ENCODE data around the gene MALRD1. TPM values are rescaled to one million over a fixed set of nuclear protein-coding genes. Genes with fewer than 3 reads are reported as not detected.

MALRD1 gene
- total RNA-seq, 4 donors from 2014 or later: 1.0 to 4.1 (median 2.6) TPM; not detected in 1

DNA sequence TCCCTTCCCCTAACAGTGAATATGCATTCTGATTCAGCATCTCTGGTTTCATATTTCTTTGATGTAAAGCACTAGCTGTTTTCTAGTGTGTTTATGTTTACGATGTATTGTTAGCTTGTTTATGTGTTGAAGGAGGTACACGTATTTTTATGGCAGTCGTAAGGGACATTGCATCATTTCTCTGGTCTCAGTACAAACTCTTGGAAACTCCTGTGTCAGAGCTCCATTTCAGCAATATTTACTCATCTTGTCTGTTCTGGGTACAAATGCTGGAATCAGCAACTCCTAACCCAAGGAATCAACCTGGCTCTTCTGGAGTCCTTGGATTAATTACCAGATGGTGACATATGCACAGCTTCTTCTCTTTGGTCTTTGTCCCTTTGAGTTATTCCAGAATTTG lies 497.6 kb downstream of the MALRD1 start:
- TF ChIP-seq, protein P1, sequence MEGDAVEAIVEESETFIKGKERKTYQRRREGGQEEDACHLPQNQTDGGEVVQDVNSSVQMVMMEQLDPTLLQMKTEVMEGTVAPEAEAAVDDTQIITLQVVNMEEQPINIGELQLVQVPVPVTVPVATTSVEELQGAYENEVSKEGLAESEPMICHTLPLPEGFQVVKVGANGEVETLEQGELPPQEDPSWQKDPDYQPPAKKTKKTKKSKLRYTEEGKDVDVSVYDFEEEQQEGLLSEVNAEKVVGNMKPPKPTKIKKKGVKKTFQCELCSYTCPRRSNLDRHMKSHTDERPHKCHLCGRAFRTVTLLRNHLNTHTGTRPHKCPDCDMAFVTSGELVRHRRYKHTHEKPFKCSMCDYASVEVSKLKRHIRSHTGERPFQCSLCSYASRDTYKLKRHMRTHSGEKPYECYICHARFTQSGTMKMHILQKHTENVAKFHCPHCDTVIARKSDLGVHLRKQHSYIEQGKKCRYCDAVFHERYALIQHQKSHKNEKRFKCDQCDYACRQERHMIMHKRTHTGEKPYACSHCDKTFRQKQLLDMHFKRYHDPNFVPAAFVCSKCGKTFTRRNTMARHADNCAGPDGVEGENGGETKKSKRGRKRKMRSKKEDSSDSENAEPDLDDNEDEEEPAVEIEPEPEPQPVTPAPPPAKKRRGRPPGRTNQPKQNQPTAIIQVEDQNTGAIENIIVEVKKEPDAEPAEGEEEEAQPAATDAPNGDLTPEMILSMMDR (IDR thresholded peaks at IDR 0.05; ENCODE audit: low read depth): no peak

DNA sequence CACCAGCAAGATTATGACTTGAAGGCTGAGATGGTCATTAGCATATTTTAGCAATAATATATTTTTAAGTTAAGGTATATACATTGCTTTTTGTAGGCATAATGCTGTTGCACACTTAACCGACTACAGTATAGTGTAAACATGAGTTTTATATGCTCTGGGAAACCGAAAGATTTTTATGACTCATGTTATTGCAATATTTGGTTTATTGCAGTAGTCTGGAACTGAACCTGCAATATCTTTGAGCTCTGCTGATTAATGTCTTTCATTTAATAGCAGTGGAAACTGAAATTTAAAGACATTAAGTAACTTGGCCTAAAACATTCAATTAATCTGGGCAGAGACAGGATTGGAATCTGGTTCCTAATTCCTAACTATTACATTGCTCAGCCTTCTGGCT lies 500.9 kb downstream of the MALRD1 start:
- TF ChIP-seq, protein P1 (IDR thresholded peaks at IDR 0.05; ENCODE audit: low read depth): no peak

DNA sequence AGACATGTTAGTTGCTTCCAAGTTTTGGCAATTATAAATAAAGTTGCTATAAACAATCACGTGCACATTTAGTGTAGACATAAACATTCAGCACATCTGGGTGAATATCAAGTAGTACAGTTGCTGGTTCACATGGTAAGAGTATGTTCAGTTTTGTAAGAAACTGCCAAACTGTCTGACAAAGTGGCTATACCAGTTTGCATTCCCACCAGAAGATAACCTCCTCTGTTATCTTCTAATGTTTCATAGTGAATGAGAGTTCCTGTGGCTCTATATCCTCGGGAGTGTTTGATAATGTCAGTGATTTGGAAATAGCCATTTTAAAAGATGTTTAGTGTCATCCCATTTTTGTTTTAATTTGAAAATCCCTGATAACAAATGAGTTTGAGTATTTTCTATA lies 508.1 kb downstream of the MALRD1 start:
- TF ChIP-seq, protein P1 (IDR thresholded peaks at IDR 0.05; ENCODE audit: low read depth): no peak

DNA sequence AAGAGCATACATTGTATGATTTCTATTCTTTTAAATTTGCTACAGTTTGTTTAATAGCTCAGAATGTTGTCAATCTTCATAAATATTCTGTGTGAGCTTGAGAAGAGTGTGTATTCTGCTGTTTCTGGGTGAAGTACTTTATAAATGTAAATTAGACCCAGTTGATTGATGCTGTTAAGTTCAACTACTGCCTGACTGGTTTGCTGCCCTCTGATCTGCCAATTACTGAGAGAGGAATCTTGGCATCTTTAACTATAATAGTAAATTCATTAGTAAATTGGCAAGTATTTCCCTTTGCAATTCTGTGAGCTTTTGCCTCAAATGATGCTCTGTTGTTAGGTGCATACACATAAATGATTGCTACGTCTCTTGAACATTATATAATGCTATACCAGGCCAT lies 512.6 kb downstream of the MALRD1 start:
- TF ChIP-seq, protein P1 (IDR thresholded peaks at IDR 0.05; ENCODE audit: low read depth): no peak

- TF ChIP-seq, protein P1 (IDR thresholded peaks at IDR 0.05; ENCODE audit: low read depth): no peak
Observed at GRCh38 chr10:19563388-19564141, 515.0 kb downstream of the MALRD1 start.

- TF ChIP-seq, protein P1 (IDR thresholded peaks at IDR 0.05; ENCODE audit: low read depth): no peak
Observed at GRCh38 chr10:19570120-19570519, 521.5 kb downstream of the MALRD1 start.

GRCh38 chr10:19570991-19571390 lies 522.4 kb downstream of the MALRD1 start:
- TF ChIP-seq, protein P1 (IDR thresholded peaks at IDR 0.05; ENCODE audit: low read depth): no peak
